PC-9 (cell line): ENCODE measurements around the gene DNMT3L.
A peak's percentile ranks its signal among the peaks of the same experiment; 100 is the strongest.

Experiments
- CTCF ChIP-seq: fragments of 200-600 bp; sonication (generic); conservative IDR thresholded peaks from 2 replicates; pipeline ENCODE4 v1.6.1; 2017; ENCODE audit warnings: mixed run types, antibody characterized with exemption, mild to moderate bottlenecking, moderate library complexity
- EZH2 ChIP-seq: fragments of 200-600 bp; sonication (generic); IDR thresholded peaks from 2 replicates; pipeline ENCODE4 v1.8.0; 2017; ENCODE audit warnings: antibody characterized with exemption, low read depth

DNA sequence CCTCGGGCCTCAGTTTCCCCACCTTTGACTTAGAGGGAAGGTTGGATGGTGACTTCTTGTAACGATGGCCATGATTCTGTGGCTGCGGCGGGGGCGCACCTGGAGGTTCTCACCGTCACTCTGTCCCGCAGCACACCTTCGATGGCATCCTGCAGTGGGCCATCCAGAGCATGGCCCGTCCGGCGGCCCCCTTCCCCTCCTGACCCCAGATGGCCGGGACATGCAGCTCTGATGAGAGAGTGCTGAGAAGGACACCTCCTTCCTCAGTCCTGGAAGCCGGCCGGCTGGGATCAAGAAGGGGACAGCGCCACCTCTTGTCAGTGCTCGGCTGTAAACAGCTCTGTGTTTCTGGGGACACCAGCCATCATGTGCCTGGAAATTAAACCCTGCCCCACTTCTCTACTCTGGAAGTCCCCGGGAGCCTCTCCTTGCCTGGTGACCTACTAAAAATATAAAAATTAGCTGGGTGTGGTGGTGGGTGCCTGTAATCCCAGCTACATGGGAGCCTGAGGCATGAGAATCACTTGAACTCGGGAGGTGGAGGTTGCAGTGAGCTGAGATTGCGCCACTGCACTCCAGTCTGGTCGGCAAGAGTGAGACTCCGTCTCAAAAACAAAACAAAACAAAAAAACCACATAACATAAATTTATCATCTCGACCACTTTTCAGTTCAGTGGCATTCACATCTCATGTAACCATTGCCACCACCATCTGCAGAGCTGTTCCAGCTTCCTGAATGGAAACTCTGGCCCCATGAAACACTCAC lies 36.0 kb upstream of the DNMT3L start:
- peak; percentile 78 for TF ChIP-seq CTCF
- TF ChIP-seq EZH2: no peak
